ENCODE results near the gene LGR6.

DNA sequence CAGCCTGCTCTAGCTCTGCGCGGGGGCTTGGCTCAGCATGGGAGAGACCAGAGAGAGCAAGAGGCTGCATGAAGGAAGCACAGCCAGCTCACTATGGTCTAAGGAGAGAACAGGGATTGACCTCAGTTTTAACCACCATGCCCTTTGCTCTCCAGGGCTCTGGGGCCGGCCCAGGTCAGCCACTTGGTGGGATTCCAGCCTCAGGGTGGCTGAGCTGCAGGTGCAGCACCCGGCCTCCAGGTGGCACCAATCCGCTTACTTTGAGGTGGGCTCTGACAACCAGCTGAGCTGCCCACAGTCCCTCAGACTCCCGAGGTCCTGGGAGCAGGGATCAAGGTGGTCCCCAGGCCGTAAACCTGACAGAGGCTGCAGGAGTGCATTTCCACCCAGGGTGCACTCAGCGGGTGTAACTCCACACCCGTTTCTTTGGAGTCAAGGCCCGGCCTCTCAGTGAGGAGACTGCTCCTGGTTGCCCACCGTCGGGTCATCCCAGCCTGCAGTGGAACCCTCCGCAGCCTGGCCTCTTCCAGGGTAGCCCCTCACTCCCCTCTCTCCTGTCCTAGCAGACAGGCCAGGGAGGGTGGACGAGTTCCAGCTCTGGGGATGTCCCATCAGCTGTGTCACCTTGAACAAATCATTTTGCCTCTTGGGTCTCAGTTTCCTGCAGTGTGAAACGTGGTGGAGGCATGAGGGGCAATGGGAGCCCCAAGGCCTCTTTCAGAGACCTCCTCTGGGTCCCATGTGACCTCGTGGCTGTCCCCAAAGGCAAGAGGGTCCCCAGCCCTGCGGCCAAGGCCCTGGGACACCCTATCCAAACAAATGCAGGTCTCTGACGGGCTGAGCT lies 607 bp upstream of the LGR6 start:
- TF ChIP-seq, protein P1, sequence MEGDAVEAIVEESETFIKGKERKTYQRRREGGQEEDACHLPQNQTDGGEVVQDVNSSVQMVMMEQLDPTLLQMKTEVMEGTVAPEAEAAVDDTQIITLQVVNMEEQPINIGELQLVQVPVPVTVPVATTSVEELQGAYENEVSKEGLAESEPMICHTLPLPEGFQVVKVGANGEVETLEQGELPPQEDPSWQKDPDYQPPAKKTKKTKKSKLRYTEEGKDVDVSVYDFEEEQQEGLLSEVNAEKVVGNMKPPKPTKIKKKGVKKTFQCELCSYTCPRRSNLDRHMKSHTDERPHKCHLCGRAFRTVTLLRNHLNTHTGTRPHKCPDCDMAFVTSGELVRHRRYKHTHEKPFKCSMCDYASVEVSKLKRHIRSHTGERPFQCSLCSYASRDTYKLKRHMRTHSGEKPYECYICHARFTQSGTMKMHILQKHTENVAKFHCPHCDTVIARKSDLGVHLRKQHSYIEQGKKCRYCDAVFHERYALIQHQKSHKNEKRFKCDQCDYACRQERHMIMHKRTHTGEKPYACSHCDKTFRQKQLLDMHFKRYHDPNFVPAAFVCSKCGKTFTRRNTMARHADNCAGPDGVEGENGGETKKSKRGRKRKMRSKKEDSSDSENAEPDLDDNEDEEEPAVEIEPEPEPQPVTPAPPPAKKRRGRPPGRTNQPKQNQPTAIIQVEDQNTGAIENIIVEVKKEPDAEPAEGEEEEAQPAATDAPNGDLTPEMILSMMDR (IDR thresholded peaks at IDR 0.05), result peak; percentile 72 to 87 (median 84)
- no peak for TF ChIP-seq POLR2AphosphoS5 (IDR thresholded peaks at IDR 0.05)

Measured in upper lobe of left lung (tissue), 4 donors.